ENCODE data around the gene GALNT18. TPM values are rescaled to one million over a fixed set of nuclear protein-coding genes. Genes with fewer than 3 reads are reported as not detected.

Gene GALNT18
- total RNA-seq, 1 donor from 2014 or later = 11.7 TPM

DNA sequence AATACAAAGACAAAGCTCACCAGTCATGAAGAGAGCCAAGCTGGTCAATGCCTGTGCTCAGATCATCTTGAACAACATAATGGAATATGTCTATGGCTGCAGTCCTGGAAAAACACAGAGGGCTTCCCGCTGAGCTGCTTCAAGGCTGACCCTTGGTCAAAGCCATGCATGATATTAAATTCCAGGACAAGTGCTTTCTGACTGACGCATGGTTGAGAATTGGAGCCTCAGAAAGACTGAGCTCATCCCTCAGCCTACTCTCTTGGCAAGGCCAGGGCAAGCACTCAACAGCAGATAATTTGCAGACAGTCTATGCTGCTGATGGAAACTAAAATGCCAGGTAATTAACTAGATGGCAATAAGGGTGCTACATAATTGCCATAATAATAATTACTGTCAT is 89.2 kb downstream of the GALNT18 start:
- no peak overlapping the region for H3K27ac Mint-ChIP-seq
- H3K4me3 Mint-ChIP-seq = no peak overlapping the region

DNA sequence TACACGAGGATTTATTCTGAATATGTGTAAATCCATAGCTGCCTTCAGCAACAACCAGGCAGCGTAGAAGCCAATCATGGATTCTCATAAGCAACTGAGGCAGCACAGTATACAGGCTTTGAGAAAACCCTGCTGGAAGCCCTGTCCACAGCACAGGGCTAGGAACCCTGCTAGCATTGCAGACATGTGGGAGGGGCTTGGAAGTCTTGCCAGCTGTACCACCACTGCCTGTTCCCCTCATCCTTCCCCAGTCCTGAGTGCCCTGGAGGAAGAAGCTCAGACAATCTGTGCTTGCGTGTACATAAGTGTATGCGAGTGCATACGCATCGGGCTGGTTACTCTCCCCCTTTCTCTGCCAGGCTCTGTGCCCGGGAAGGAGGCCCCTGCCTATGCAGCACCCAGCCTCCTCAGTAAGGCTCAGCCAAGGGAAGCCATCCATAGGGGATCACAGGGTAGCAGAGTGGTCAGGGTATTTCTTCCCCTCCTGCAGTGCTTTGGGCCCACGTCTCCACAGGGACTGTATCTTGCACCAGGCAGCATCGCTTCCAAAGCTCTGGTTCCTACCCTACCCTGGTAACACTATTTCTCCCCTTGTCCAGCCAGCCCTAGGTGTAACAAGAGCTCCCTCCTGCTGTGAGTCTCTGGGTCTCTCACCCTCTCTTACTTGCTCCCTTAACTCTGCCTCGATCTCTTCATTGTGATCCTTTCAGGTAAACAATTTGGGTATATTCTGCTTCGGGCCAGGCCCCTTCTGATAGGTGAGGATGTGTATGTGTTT is 90.5 kb downstream of the GALNT18 start:
- no peak overlapping the region for H3K4me3 Mint-ChIP-seq
- no peak for TF ChIP-seq CTCF (conservative IDR thresholded peaks at IDR 0.05)
- H3K4me1 Mint-ChIP-seq (ENCODE audit: unreplicated experiment) = peaks cover 5% of the 10 kb centered on the region
- no peak overlapping the region for H3K27ac Mint-ChIP-seq
- DNase-seq (ENCODE audit: extremely low spot score, unreplicated experiment) = no peak
- no peaks in the 10 kb centered on the region for H3K9me3 Mint-ChIP-seq
- H3K36me3 Mint-ChIP-seq = no peaks in the 10 kb centered on the region
- peaks cover 3% of the 10 kb centered on the region for H3K27me3 Mint-ChIP-seq

More for the DNA sequence above, 89.2 kb downstream of the GALNT18 start:
- DNase-seq (ENCODE audit: extremely low spot score, unreplicated experiment) = no peak
- Mint-ChIP-seq H3K4me1 (ENCODE audit: unreplicated experiment) (peaks cover 5% of the 10 kb centered on the region), H3K9me3 (no peaks in the 10 kb centered on the region), H3K27me3 (peaks cover 3% of the 10 kb centered on the region), H3K36me3 (no peaks in the 10 kb centered on the region)
- TF ChIP-seq CTCF (conservative IDR thresholded peaks at IDR 0.05) = no peak

GRCh38 chr11:11528986-11529385 is 92.8 kb downstream of the GALNT18 start:
- peaks cover 5% of the 10 kb centered on the region for H3K4me1 Mint-ChIP-seq (ENCODE audit: unreplicated experiment)
- peaks cover 3% of the 10 kb centered on the region for H3K27me3 Mint-ChIP-seq
- H3K9me3 Mint-ChIP-seq = no peaks in the 10 kb centered on the region
- H3K27ac Mint-ChIP-seq = no peak overlapping the region
- no peak overlapping the region for H3K4me3 Mint-ChIP-seq
- no peak for DNase-seq (ENCODE audit: extremely low spot score, unreplicated experiment)
- TF ChIP-seq CTCF (conservative IDR thresholded peaks at IDR 0.05) = no peak
- no peaks in the 10 kb centered on the region for H3K36me3 Mint-ChIP-seq

DNA sequence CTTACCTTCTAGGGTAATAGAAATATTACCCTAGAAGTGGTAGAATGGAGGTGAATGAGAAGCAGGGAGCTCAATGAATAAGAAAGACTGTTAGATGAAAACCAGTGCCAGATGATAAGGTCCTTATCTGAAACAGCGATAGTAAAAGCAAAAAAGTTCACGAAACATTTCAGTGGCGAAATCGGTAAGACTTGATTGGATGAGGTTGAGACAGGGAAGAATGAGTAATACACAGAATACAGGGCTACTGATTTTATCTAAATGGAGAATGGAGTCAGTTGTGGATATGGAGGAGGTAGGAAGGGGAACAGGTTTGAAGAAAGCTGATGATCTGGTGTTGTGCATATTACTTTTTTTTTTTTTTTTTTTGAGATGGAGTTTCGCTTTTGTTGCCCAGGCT is 96.5 kb downstream of the GALNT18 start:
- TF ChIP-seq CTCF (conservative IDR thresholded peaks at IDR 0.05) = no peak

GRCh38 chr11:11524436-11525061 is 97.3 kb downstream of the GALNT18 start:
- no peak overlapping the region for H3K27ac Mint-ChIP-seq

More for the DNA sequence above, 96.5 kb downstream of the GALNT18 start:
- peaks cover 5% of the 10 kb centered on the region for H3K27me3 Mint-ChIP-seq
- peaks cover 5% of the 10 kb centered on the region for H3K4me1 Mint-ChIP-seq (ENCODE audit: unreplicated experiment)
- no peak overlapping the region for H3K27ac Mint-ChIP-seq
- DNase-seq (ENCODE audit: extremely low spot score, unreplicated experiment) = no peak
- H3K36me3 Mint-ChIP-seq = no peaks in the 10 kb centered on the region
- H3K9me3 Mint-ChIP-seq = no peaks in the 10 kb centered on the region
- H3K4me3 Mint-ChIP-seq = no peak overlapping the region

More at GRCh38 chr11:11524436-11525061, 97.3 kb downstream of the GALNT18 start:
- Mint-ChIP-seq H3K4me1 (ENCODE audit: unreplicated experiment) (peaks cover 5% of the 10 kb centered on the region), H3K36me3 (no peaks in the 10 kb centered on the region), H3K27me3 (peaks cover 5% of the 10 kb centered on the region), H3K9me3 (no peaks in the 10 kb centered on the region), H3K4me3 (no peak overlapping the region)
- TF ChIP-seq CTCF (conservative IDR thresholded peaks at IDR 0.05) = no peak
- no peak for DNase-seq (ENCODE audit: extremely low spot score, unreplicated experiment)

Data from type B pancreatic cell (in vitro differentiated cells).